ENCODE data around the gene LCT. TPM values are rescaled to one million over a fixed set of nuclear protein-coding genes. Genes with fewer than 3 reads are reported as not detected.

LCT gene
- total and polyA plus RNA-seq, 9 of the 15 experiments (the other 6 are each of a cell fraction or from before 2014, with no cell fraction given) = 0.01 to 0.04 (median 0.03) TPM; not detected in 4

GRCh38 chr2:135741395-135742324 lies 95.3 kb downstream of the LCT start, which contains the start of gene UBXN4 (continued):
- TF ChIP-seq PATZ1 (CRISPR knock-in tag; IDR thresholded peaks at IDR 0.05; ENCODE audit: borderline replicate concordance) (no peak), CBX2 (IDR thresholded peaks at IDR 0.05; ENCODE audit: insufficient read depth, low read length, poor library complexity, severe bottlenecking) (no peak), NFXL1 (CRISPR knock-in tag; IDR thresholded peaks at IDR 0.05) (no peak), XRCC4 (IDR thresholded peaks at IDR 0.05; ENCODE audit: extremely low read depth, insufficient read depth, insufficient read length) (no peak), ZNF165 (CRISPR knock-in tag; IDR thresholded peaks at IDR 0.05; ENCODE audit: borderline replicate concordance) (no peak), FUS (optimal IDR thresholded peaks at IDR 0.05; ENCODE audit: low read depth, low read length) (no peak), MTA2 (IDR thresholded peaks at IDR 0.05; ENCODE audit: low read depth) (no peak), ZNF589 (CRISPR knock-in tag; IDR thresholded peaks at IDR 0.05; ENCODE audit: low read depth) (0 out of 2 replicates have a peak, but pooled peaks have one; percentile 11), GATA2 (CRISPR knock-in tag; IDR thresholded peaks at IDR 0.05) (no peak), BCLAF1 (IDR thresholded peaks at IDR 0.05; ENCODE audit: borderline replicate concordance in 1 of 2, control insufficient read depth in 1 of 2, low read depth in 2 of 2, low read length in 1 of 2) (no peak), EP400 (IDR thresholded peaks at IDR 0.05) (peak; percentile 76), E2F1 (CRISPR knock-in tag; IDR thresholded peaks at IDR 0.05) (peak; percentile 37; the same call in 1 of the 2 replicates), POLR2A (conservative IDR thresholded peaks at IDR 0.05) (peak; percentile 86), ZNF398 (CRISPR knock-in tag; IDR thresholded peaks at IDR 0.05) (no peak), ZNF639 (CRISPR knock-in tag; conservative IDR thresholded peaks at IDR 0.05 in 1 of 2, IDR thresholded peaks at IDR 0.05 in 1 of 2) (peak in 1 of 2 experiments; percentile 96; a peak in 2 of 4 replicates), KAT2B (IDR thresholded peaks at IDR 0.05; ENCODE audit: low read depth, low read length) (no peak)

Data from K562 (cell line).